GM19239 (cell line): Measurements from ENCODE around the gene SYCP1.
"Not testable (repeated sequence)": the region's sequence is repeated elsewhere in the genome, so short reads cannot be mapped to it uniquely, and the experiment has no call there.

Experiments
- DNase-seq: peaks from one replicate; pipeline ENCODE4 v3.0.0; 2011; ENCODE audit warnings: low spot score; ENCODE audit not compliant: insufficient read length
- FAIRE-seq: peaks from 2 replicates; lab custom pipeline; 2011; peaks lifted over from hg19 to GRCh38; lab: Jason Lieb, UNC

The SYCP1 gene

GRCh38 chr1:114959423-114959822, 104.8 kb downstream of the SYCP1 start:
- no peak for FAIRE-seq
- DNase-seq = no peak

GRCh38 chr1:114976891-114977290, 122.2 kb downstream of the SYCP1 start:
- DNase-seq = no peak
- no peak for FAIRE-seq

DNA sequence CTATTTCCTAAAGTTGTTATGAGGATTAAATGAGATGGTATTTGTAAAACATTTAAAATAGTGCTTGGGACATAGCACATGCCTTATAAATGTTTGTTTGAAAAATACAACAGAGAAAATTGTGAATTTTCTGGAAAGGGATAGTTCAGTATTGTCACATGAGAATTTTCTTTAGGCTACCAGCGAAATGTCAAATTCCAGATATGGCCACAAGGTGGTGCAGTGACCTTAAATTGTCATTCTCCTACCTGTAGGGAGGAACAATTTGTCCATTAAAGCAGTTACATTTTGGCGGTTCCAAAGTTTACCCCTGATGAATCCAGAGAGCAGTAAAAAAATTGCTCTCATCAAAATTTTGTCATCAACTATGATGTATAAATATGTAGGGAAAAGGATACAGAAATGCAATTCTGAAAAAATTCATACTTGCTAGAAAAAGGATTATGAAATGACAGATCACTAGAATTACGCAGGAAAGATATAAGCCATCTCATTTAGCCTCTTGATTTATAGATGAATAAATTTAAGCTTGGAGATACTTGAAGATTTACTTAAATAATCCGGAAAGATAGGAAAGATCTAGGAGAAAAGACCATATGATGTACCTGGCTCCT, 124.7 kb downstream of the SYCP1 start:
- DNase-seq (peak; percentile 23), FAIRE-seq (peak; percentile 48)

- no peak for DNase-seq
- FAIRE-seq = no peak
These were observed 127.6 kb downstream of the SYCP1 start for GRCh38 chr1:114982251-114982650.

DNA sequence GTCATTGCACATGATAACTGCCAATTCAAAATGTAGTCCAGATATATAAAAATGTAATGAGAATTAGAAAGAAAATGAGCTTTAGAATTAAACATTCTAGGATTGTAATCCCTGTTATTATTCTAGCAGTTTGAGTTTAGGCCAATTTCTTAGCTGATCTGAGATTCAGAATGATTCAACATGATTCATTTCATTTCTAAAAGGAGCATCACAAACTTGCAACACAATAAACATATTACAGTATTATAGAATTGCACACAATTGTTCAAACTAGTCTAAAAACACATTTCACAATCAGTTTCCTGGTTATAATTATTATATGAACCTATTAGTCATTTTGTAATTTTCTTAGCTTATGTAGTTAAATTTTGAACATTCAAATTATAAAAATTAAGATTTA, 131.6 kb downstream of the SYCP1 start:
- FAIRE-seq (no peak), DNase-seq (no peak)

GRCh38 chr1:114988095-114988494, 133.4 kb downstream of the SYCP1 start:
- no peak for DNase-seq
- no peak for FAIRE-seq

GRCh38 chr1:114997510-114998289, 143.0 kb downstream of the SYCP1 start:
- DNase-seq (no peak), FAIRE-seq (no peak)

DNA sequence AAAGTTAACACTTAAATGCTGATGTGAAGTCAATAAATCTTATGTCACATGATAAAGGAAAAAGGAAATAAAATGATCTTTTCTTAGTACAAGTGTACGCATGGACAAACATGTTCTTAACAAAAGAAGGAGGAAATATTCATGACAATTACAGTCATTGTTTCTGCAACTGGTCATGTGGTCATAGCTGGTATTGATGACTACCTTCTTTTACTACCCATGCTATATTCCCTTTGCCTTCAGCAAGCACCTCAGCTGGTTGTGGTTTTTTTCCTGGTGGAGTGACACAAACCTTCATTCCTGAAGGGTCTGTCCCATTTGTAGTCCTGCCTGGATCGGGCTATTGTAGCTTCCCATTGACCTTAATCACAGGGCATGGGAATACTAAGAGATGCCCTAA, 151.5 kb downstream of the SYCP1 start:
- DNase-seq (no peak), FAIRE-seq (no peak)

- DNase-seq (no peak), FAIRE-seq (no peak)
These were observed 157.3 kb downstream of the SYCP1 start for GRCh38 chr1:115012006-115012405.

GRCh38 chr1:115012434-115012833, 157.8 kb downstream of the SYCP1 start:
- DNase-seq = no peak
- FAIRE-seq = no peak

DNA sequence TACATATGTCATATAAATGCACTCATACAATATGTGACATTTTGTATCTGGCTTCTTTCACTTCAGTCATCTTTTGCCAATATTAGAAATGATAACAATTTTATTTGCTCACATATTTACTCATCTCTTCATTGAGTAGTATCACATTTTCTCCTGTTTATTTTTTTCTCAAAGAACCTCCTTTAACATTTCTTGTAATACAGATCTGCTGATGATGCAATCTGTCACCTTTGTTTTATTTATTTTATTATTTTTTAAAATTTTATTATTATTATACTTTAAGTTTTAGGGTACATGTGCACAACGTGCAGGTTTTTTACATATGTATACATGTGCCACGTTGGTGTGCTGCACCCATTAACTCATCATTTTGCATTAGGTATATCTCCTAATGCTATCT, 159.1 kb downstream of the SYCP1 start:
- no peak for FAIRE-seq
- DNase-seq = no peak

DNA sequence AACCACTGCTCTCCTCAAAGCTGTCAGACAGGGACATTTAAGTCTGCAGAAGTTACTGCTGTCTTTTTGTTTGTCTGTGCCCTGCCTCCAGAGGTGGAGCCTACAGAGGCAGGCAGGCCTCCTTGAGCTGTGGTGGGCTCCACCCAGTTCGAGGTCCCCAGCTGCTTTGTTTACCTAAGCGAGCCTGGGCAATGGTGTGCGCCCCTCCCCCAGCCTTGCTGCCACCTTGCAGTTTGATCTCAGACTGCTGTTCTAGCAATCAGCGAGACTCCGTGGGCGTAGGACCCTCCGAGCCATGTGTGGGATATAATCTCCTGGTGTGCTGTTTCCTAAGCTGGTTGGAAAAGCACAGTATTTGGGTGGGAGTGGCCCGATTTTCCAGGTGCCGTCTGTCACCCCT, 164.9 kb downstream of the SYCP1 start:
- not testable (repeated sequence) for DNase-seq, FAIRE-seq

DNA sequence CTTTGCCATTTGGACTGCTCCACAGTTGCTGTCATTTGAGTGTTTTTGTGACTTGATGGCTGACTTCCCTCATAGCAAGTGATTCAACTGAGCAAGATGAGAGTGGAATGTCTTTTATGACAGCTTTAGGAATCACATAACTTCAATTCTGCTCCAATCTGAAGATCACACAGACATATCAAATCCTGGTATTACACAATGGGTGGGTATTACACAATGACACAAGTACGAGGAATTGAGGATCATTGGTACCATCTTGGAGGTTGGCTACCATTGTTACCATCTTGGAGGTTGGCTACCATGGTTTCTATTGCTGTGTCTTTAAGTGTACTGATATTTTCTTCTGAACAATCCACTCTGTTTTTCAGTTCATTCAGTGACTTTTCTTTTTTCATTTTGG, 166.5 kb downstream of the SYCP1 start:
- no peak for FAIRE-seq
- DNase-seq = no peak

- DNase-seq (no peak), FAIRE-seq (no peak)
These were observed 168.9 kb downstream of the SYCP1 start for GRCh38 chr1:115023593-115023992.

DNA sequence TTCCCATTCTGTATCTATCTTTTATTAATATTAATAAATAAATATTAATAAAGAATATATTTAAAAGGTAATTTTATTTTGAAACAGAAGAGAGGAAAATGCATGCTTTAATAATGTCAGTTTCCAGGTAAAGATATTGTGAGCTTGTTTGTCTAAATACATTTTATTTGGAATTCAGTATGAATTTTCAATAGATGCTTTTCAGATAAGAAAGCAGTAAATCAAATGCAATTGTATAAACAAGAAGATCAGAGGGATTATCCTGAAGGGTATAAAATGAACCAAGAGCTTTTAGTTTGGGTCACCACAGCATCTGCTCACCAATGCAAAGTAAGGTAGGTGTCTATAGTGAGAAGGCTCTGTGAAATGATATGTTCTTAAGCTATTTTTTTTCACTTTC, 174.9 kb downstream of the SYCP1 start, which contains the start of gene TSHB:
TSHB (plus strand) TSS at position 301 of the 400 bp plus-strand sequence. CDS start 3,537 bp downstream, outside the sequence.
- DNase-seq (no peak), FAIRE-seq (no peak)

- no peak for FAIRE-seq
These were observed 176.9 kb downstream of the SYCP1 start for GRCh38 chr1:115031595-115031994.

DNA sequence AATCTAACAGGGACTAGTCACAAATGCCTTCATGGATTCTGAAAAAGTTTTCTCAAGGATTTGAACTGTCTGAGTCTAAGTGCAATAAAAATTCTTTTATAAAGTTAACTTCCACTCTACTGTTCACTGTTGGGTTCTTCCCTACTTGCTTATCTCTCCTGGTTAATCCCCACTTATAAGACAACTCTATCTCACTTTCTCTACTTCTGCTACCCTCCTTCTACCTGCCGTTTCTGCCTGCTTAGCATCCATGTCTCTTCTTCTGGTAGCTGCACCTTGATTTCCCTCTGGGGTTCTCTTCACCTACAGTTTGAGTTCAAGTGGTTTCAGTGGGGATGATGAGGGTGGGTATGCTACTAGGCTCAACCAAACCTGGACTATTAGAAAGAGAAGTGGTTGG, 181.0 kb downstream of the SYCP1 start:
- FAIRE-seq (no peak), DNase-seq (no peak)

More at GRCh38 chr1:115031595-115031994, 176.9 kb downstream of the SYCP1 start:
- DNase-seq = no peak

DNA sequence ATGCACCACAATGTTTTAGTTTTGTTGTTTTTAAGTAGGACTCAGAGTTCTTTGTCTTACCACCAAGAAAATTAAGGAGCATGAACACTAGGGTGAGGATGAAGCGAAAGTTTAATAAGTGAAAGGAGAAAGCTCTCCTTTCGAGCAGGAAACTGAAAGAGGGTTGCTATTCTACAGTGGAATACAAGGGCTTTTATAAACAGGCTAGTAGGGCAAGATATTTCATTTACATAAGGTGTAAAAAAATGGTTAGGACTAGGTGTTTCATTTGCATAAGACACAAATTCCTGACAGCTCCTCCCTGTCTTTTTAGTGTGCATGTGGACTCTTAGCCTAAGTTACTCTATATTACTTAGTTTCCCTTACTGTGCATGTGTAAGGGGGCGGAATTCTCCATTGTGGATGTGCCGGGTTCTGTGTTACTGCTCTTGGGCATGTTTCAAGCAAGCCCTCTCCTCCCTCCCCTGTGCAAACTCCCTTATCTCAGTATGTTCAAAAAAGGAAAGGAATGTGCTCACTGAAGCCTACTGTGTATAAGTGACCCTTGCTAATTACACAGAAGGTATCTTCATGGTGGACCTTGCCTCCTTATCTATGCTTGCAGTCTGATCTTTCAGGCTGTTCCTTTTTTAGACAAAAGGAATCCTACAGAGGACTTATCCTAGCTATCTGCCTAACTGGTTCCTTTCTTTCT, 182.3 kb downstream of the SYCP1 start:
- no peak for DNase-seq
- no peak for FAIRE-seq

GRCh38 chr1:115040501-115040900, 185.8 kb downstream of the SYCP1 start:
- FAIRE-seq = no peak
- no peak for DNase-seq

GRCh38 chr1:115041654-115042053, 187.0 kb downstream of the SYCP1 start:
- no peak for FAIRE-seq
- DNase-seq = no peak
